ENCODE data around the gene FAM9A.
"Not testable (repeated sequence)": the region's sequence is repeated elsewhere in the genome, so short reads cannot be mapped to it uniquely, and the experiment has no call there.

Gene FAM9A

GRCh38 chrX:8805046-8805445, 3.9 kb upstream of the FAM9A start:
- TF ChIP-seq ZFX (IDR thresholded peaks at IDR 0.05; ENCODE audit: borderline replicate concordance), result no peak
- no peak for TF ChIP-seq CTCF (IDR thresholded peaks at IDR 0.05)
- H3K27ac ChIP-seq, result no peak overlapping the region

GRCh38 chrX:8803326-8803725, 2.1 kb upstream of the FAM9A start:
- no peak for TF ChIP-seq ZFX (IDR thresholded peaks at IDR 0.05; ENCODE audit: borderline replicate concordance)
- no peak overlapping the region for H3K27ac ChIP-seq

- H3K27ac ChIP-seq, result not testable (repeated sequence)
Measured at GRCh38 chrX:8800351-8800750, 832 bp downstream of the FAM9A start.

- H3K27ac ChIP-seq, result not testable (repeated sequence)
Measured at GRCh38 chrX:8799281-8799680, 1.9 kb downstream of the FAM9A start.

- not testable (repeated sequence) for H3K27ac ChIP-seq
Measured at GRCh38 chrX:8798702-8799101, 2.5 kb downstream of the FAM9A start.

- not testable (repeated sequence) for H3K27ac ChIP-seq
Measured at GRCh38 chrX:8787119-8787518, 14.1 kb downstream of the FAM9A start.

- no peak for TF ChIP-seq ZFX (IDR thresholded peaks at IDR 0.05; ENCODE audit: borderline replicate concordance)
- TF ChIP-seq CTCF (IDR thresholded peaks at IDR 0.05), result no peak
- no peak overlapping the region for H3K27ac ChIP-seq
Measured at GRCh38 chrX:8784162-8784561, 17.0 kb downstream of the FAM9A start.

GRCh38 chrX:8783714-8784098, 17.5 kb downstream of the FAM9A start:
- no peak for TF ChIP-seq CTCF (IDR thresholded peaks at IDR 0.05)
- TF ChIP-seq ZFX (IDR thresholded peaks at IDR 0.05; ENCODE audit: borderline replicate concordance), result no peak
- H3K27ac ChIP-seq, result no peak overlapping the region

- TF ChIP-seq ZFX (IDR thresholded peaks at IDR 0.05; ENCODE audit: borderline replicate concordance), result no peak
- peak; percentile 74 for TF ChIP-seq CTCF (IDR thresholded peaks at IDR 0.05)
- H3K27ac ChIP-seq, result no peak overlapping the region
Measured at GRCh38 chrX:8783097-8783713, 18.0 kb downstream of the FAM9A start.

- TF ChIP-seq CTCF (IDR thresholded peaks at IDR 0.05), result no peak
- TF ChIP-seq ZFX (IDR thresholded peaks at IDR 0.05; ENCODE audit: borderline replicate concordance), result no peak
- no peak overlapping the region for H3K27ac ChIP-seq
Measured at GRCh38 chrX:8782595-8782994, 18.6 kb downstream of the FAM9A start.

GRCh38 chrX:8781921-8782320, 19.3 kb downstream of the FAM9A start:
- not testable (repeated sequence) for H3K27ac ChIP-seq

All from 22Rv1 (cell line).